ENCODE measurements around the gene PARP4.

GRCh38 chr13:24505256-24505655, 7.3 kb downstream of the PARP4 start:
- no peak for TF ChIP-seq CTCF (IDR thresholded peaks at IDR 0.05; ENCODE audit: low read depth, low read length)
- no peak for TF ChIP-seq POLR2A (IDR thresholded peaks at IDR 0.05; ENCODE audit: extremely low read depth, insufficient read length)
- no peak for TF ChIP-seq MYC (IDR thresholded peaks at IDR 0.05; ENCODE audit: low read depth, low read length)
